Upper lobe of left lung (tissue), 6 donors: ENCODE measurements around the gene DIP2A. TPM values are rescaled to one million over a fixed set of nuclear protein-coding genes. Genes with fewer than 3 reads are reported as not detected.

Source experiments
- ATAC-seq, 2 donors: fragments of 200-7000 bp; cut with Tn5 transposase; one replicate each; pipeline ENCODE4 v1.9.1; 2022; ENCODE audit warnings: mild to moderate bottlenecking in 2 of 2, moderate library complexity in 2 of 2; ENCODE audit not compliant: low FRiP score in 2 of 2
- DNase-seq, 2 donors: peaks; one replicate each; pipeline ENCODE4 v3.0.0-alpha.2; 2019 to 2020
- H3K27ac ChIP-seq, 4 donors: fragments of 200-600 bp; sonication (generic); one replicate each; pipeline ENCODE4 v1.5.1; 2016 to 2019
- H3K27me3 ChIP-seq, 4 donors: fragments of 200-600 bp; sonication (generic); one replicate each; pipeline ENCODE4 v1.5.1; 2017 to 2019
- H3K36me3 ChIP-seq, 4 donors: fragments of 200-600 bp; sonication (generic); one replicate each; pipeline ENCODE4 v1.5.1; 2016 to 2019
- H3K4me1 ChIP-seq, 4 donors: fragments of 200-600 bp; sonication (generic); one replicate each; pipeline ENCODE4 v1.5.1; 2018 to 2019
- H3K4me3 ChIP-seq, 4 donors: fragments of 200-600 bp; sonication (generic); one replicate each; pipeline ENCODE4 v1.5.1; 2017 to 2019; ENCODE audit warnings: mild to moderate bottlenecking in 2 of 4, moderate library complexity in 1 of 4
- H3K9me3 ChIP-seq, 4 donors: fragments of 200-600 bp; sonication (generic); one replicate each; pipeline ENCODE4 v1.5.1; 2018 to 2019
- CTCF ChIP-seq, 6 experiments: fragments of 450-650 bp in 4 of 6; fragments of 200-600 bp in 2 of 6; sonication (generic) in 2 of 6; IDR thresholded peaks; one replicate each; pipeline ENCODE4 v1.5.1; 2016 to 2019; ENCODE audit warnings: antibody characterized with exemption in 6 of 6
- EP300 ChIP-seq, 4 donors: sonication (generic); formaldehyde crosslinking; IDR thresholded peaks; one replicate each; pipeline ENCODE4 v1.5.1; 2017; ENCODE audit warnings: antibody characterized with exemption in 4 of 4, control low read depth in 2 of 4
- POLR2A ChIP-seq, 4 donors: fragments of 450-650 bp; IDR thresholded peaks; one replicate each; pipeline ENCODE4 v1.5.1; 2016 to 2017; ENCODE audit warnings: antibody characterized with exemption in 4 of 4, mild to moderate bottlenecking in 2 of 4
- POLR2AphosphoS5 ChIP-seq, 2 donors: sonication (generic); formaldehyde crosslinking; IDR thresholded peaks; one replicate each; pipeline ENCODE4 v1.5.1; 2017; ENCODE audit warnings: antibody characterized with exemption in 2 of 2
- WGBS, 2 donors: methylation state at CpG; one replicate each; pipeline ENCODE4 v1.1.5; 2017 to 2018; 5-methylcytosine and 5-hydroxymethylcytosine counted together
- total RNA-seq, 6 donors: library from RNA; depleted of rRNA in 4 of 6; stranded (reverse); fragments of >200 nt in 4 of 6; gene quantifications; one replicate each; pipeline versions ENCODE4 v1.1.0 to v1.2.1, GENCODE V29; 2016 to 2021
- donor health status: DM: no; HTN: no; CAD: no; lungs with moderate emphysema.
- donor health status: DM: no; HTN: yes; CAD: no; lungs with severe emphysema.

The DIP2A gene
- total RNA-seq, 6 donors from 2014 or later: 22.6 to 144 (median 43.0) TPM

- Histone ChIP-seq H3K4me1 (no peaks in the 10 kb centered on the region), H3K9me3 (no peaks in the 10 kb centered on the region), H3K27me3 (no peaks in the 10 kb centered on the region), H3K36me3 (peaks cover 2 to 37% (median 30%) of the 10 kb centered on the region in 4 donors), H3K4me3 (no peak overlapping the region), H3K27ac (no peak overlapping the region)
- 95 to 96% methylated on average over 17 of the region's 17 CpGs for WGBS, 2 donors
- DNase-seq: no peak
- no peak for ATAC-seq
- no peak for TF ChIP-seq EP300 (IDR thresholded peaks at IDR 0.05)
- TF ChIP-seq POLR2A (IDR thresholded peaks at IDR 0.05): no peak
- no peak for TF ChIP-seq CTCF (IDR thresholded peaks at IDR 0.05)
- TF ChIP-seq POLR2AphosphoS5 (IDR thresholded peaks at IDR 0.05): no peak
These were observed 47.5 kb upstream of the DIP2A start for GRCh38 chr21:46411236-46411635.

- DNase-seq (no peak), ATAC-seq (no peak)
- H3K27ac ChIP-seq: no peak overlapping the region
- 95 to 97% methylated on average over 30 to 31 of the region's 31 CpGs for WGBS, 2 donors
- no peaks in the 10 kb centered on the region for H3K9me3 ChIP-seq
- peaks cover 2 to 41% (median 35%) of the 10 kb centered on the region in 4 donors for H3K36me3 ChIP-seq
- no peak for TF ChIP-seq EP300 (IDR thresholded peaks at IDR 0.05)
- TF ChIP-seq POLR2A (IDR thresholded peaks at IDR 0.05): no peak
- H3K27me3 ChIP-seq: no peaks in the 10 kb centered on the region
- no peaks in the 10 kb centered on the region for H3K4me1 ChIP-seq
- H3K4me3 ChIP-seq: no peak overlapping the region
These were observed 47.0 kb upstream of the DIP2A start for GRCh38 chr21:46411691-46412090.

- Histone ChIP-seq H3K4me3 (no peak overlapping the region), H3K36me3 (peaks cover 2 to 44% (median 37%) of the 10 kb centered on the region in 4 donors), H3K27me3 (no peaks in the 10 kb centered on the region), H3K27ac (no peak overlapping the region), H3K9me3 (no peaks in the 10 kb centered on the region), H3K4me1 (no peaks in the 10 kb centered on the region)
- TF ChIP-seq EP300 (IDR thresholded peaks at IDR 0.05) (no peak), POLR2A (IDR thresholded peaks at IDR 0.05) (no peak), CTCF (IDR thresholded peaks at IDR 0.05) (no peak), POLR2AphosphoS5 (IDR thresholded peaks at IDR 0.05) (no peak)
- WGBS, 2 donors: 86% methylated on average over 34 to 38 of the region's 39 CpGs
- DNase-seq (no peak), ATAC-seq (no peak)
These were observed 45.9 kb upstream of the DIP2A start for GRCh38 chr21:46412521-46413364.

GRCh38 chr21:46413365-46413696 is 45.4 kb upstream of the DIP2A start:
- peaks cover 2 to 46% (median 39%) of the 10 kb centered on the region in 4 donors for H3K36me3 ChIP-seq
- H3K9me3 ChIP-seq: no peaks in the 10 kb centered on the region
- no peak overlapping the region for H3K4me3 ChIP-seq
- no peak for DNase-seq
- no peaks in the 10 kb centered on the region for H3K4me1 ChIP-seq
- no peaks in the 10 kb centered on the region for H3K27me3 ChIP-seq
- TF ChIP-seq POLR2A (IDR thresholded peaks at IDR 0.05) (no peak), POLR2AphosphoS5 (IDR thresholded peaks at IDR 0.05) (no peak), EP300 (IDR thresholded peaks at IDR 0.05) (no peak)
- no peak for ATAC-seq
- no peak overlapping the region for H3K27ac ChIP-seq
- 93 to 97% methylated on average over 9 of the region's 9 CpGs for WGBS, 2 donors

GRCh38 chr21:46414965-46415275 is 43.8 kb upstream of the DIP2A start:
- no peak for DNase-seq
- H3K36me3 ChIP-seq: peaks cover 12 to 58% (median 47%) of the 10 kb centered on the region in 4 donors

GRCh38 chr21:46416551-46416950 is 42.1 kb upstream of the DIP2A start:
- H3K9me3 ChIP-seq: no peaks in the 10 kb centered on the region
- H3K36me3 ChIP-seq: peaks cover 10 to 61% (median 41%) of the 10 kb centered on the region in 4 donors
- H3K27me3 ChIP-seq: no peaks in the 10 kb centered on the region
- no peak overlapping the region for H3K4me3 ChIP-seq
- WGBS, 2 donors: 88 to 98% methylated on average over 9 to 11 of the region's 20 CpGs
- TF ChIP-seq POLR2AphosphoS5 (IDR thresholded peaks at IDR 0.05) (no peak), POLR2A (IDR thresholded peaks at IDR 0.05) (no peak), CTCF (IDR thresholded peaks at IDR 0.05) (no peak), EP300 (IDR thresholded peaks at IDR 0.05) (no peak)
- no peaks in the 10 kb centered on the region for H3K4me1 ChIP-seq
- ATAC-seq (peak in 1 of 2 donors; percentile 16), DNase-seq (no peak)
- no peak overlapping the region for H3K27ac ChIP-seq

More at GRCh38 chr21:46414965-46415275, 43.8 kb upstream of the DIP2A start:
- WGBS, 2 donors: 97 to 99% methylated on average over 13 of the region's 13 CpGs
- Histone ChIP-seq H3K27ac (no peak overlapping the region), H3K4me3 (no peak overlapping the region), H3K4me1 (no peaks in the 10 kb centered on the region), H3K9me3 (no peaks in the 10 kb centered on the region), H3K27me3 (no peaks in the 10 kb centered on the region)
- TF ChIP-seq POLR2AphosphoS5 (IDR thresholded peaks at IDR 0.05): no peak
- no peak for TF ChIP-seq POLR2A (IDR thresholded peaks at IDR 0.05)
- no peak for ATAC-seq
